ENCODE measurements around the gene CASTOR1. TPM values are rescaled to one million over a fixed set of nuclear protein-coding genes. Genes with fewer than 3 reads are reported as not detected.
A peak's percentile ranks its signal among the peaks of the same experiment; 100 is the strongest.

CASTOR1 gene
- total and polyA plus RNA-seq, 11 donors = 3.8 to 16.6 (median 7.1) TPM

GRCh38 chr22:30305519-30305905, 16.2 kb upstream of the CASTOR1 start:
- ATAC-seq (peak; percentile 73 to 91 (median 81)), DNase-seq (peak; percentile 72 to 86 (median 78))
- peak overlapping the region; percentile 62 to 95 (median 81) for H3K27ac ChIP-seq
- WGBS, 4 donors = 27 to 39% (median 32%) methylated on average over 4 of the region's 4 CpGs
- H3K9me3 ChIP-seq = no peaks in the 10 kb centered on the region
- peaks cover 0 to 30% (median 5%) of the 10 kb centered on the region in 9 donors for H3K36me3 ChIP-seq
- intact Hi-C loops (cut with DNase I) = loop anchor here in 1 of 10 donors (1.0 kb wide), 1 partner anchor 14 kb away; no protein-coding TSS in a partner anchor
- TF ChIP-seq POLR2A (IDR thresholded peaks at IDR 0.05) (peak in 1 of 2 donors; percentile 62), CTCF (IDR thresholded peaks at IDR 0.05) (no peak)
- peaks cover 26 to 100% (median 89%) of the 10 kb centered on the region in 12 donors for H3K4me1 ChIP-seq
- peak overlapping the region in 2 of 12 donors; percentile 15 to 41 for H3K4me3 ChIP-seq
- H3K27me3 ChIP-seq = no peaks in the 10 kb centered on the region

- Histone ChIP-seq H3K9me3 (no peaks in the 10 kb centered on the region), H3K4me3 (peak overlapping the region in 2 of 12 donors; percentile 15 to 41), H3K27me3 (no peaks in the 10 kb centered on the region), H3K27ac (peak overlapping the region; percentile 62 to 95 (median 81)), H3K4me1 (peaks cover 23 to 98% (median 86%) of the 10 kb centered on the region in 12 donors), H3K36me3 (peaks cover 0 to 38% (median 9%) of the 10 kb centered on the region in 9 donors)
- ATAC-seq (peak in 2 of 4 donors; percentile 7 to 21), DNase-seq (no peak)
- 58 to 65% (median 63%) methylated on average over 7 of the region's 7 CpGs for WGBS, 4 donors
- intact Hi-C loops (cut with DNase I) = loop anchor here in 1 of 10 donors (1.0 kb wide), 1 partner anchor 13 kb away; no protein-coding TSS in a partner anchor
- TF ChIP-seq CTCF (IDR thresholded peaks at IDR 0.05) = no peak
- TF ChIP-seq POLR2A (IDR thresholded peaks at IDR 0.05) = no peak
Measured at GRCh38 chr22:30304495-30305244, 15.4 kb upstream of the CASTOR1 start.

- intact Hi-C loops (cut with DNase I) = no loop called here
- 67 to 77% (median 71%) methylated on average over 5 of the region's 5 CpGs for WGBS, 4 donors
- DNase-seq (no peak), ATAC-seq (no peak)
- TF ChIP-seq POLR2A (IDR thresholded peaks at IDR 0.05) = no peak
- no peak for TF ChIP-seq CTCF (IDR thresholded peaks at IDR 0.05)
- Histone ChIP-seq H3K9me3 (no peaks in the 10 kb centered on the region), H3K4me1 (peaks cover 19 to 95% (median 76%) of the 10 kb centered on the region in 12 donors), H3K4me3 (no peak overlapping the region), H3K27me3 (no peaks in the 10 kb centered on the region), H3K36me3 (peaks cover 0 to 55% (median 23%) of the 10 kb centered on the region in 9 donors), H3K27ac (peak overlapping the region; percentile 68 to 95 (median 84))
Measured at GRCh38 chr22:30302810-30303138, 13.5 kb upstream of the CASTOR1 start.

- Histone ChIP-seq H3K4me1 (peaks cover 19 to 91% (median 72%) of the 10 kb centered on the region in 12 donors), H3K27me3 (no peaks in the 10 kb centered on the region), H3K27ac (peak overlapping the region; percentile 68 to 95 (median 84)), H3K4me3 (peak overlapping the region in 1 of 12 donors; percentile 8), H3K36me3 (peaks cover 0 to 60% (median 29%) of the 10 kb centered on the region in 9 donors), H3K9me3 (no peaks in the 10 kb centered on the region)
- peak; percentile 51 to 78 (median 64) for DNase-seq
- peak; percentile 13 to 54 (median 42) for ATAC-seq
- no peak for TF ChIP-seq CTCF (IDR thresholded peaks at IDR 0.05)
- no peak for TF ChIP-seq POLR2A (IDR thresholded peaks at IDR 0.05)
- WGBS, 4 donors = 47 to 57% (median 55%) methylated on average over 5 to 9 of the region's 9 CpGs
- intact Hi-C loops (cut with DNase I) = no loop called here
Measured at GRCh38 chr22:30301995-30302809, 12.9 kb upstream of the CASTOR1 start.

All from heart left ventricle (tissue), 16 donors.